DMS79 (cell line): ENCODE results near the gene CHCHD6.

ENCODE experiments used
- DNase-seq: peaks from one replicate; lab custom pipeline; 2025; lab: John Stamatoyannopoulos, UW

CHCHD6 gene

GRCh38 chr3:126922466-126922865 lies 218.4 kb downstream of the CHCHD6 start:
- no peak for DNase-seq

DNA sequence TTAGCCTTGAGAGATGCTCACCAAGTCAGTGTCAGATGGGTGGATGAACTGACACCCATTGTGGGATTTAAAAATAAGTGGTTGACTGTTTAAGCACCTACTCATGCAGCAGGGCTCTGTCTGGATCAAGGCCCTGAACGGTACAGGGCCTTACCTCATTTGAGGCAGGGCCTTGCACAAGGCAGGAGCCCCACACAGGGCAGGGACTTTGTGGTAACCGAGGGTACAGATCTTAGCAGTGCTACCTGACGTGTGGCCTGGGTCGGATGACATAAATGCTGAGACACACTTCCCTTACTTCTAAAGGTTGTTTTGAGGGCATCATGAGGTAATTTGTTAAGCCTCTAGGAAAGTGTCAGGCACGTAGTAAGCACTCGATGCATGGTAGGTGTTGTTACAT lies 219.4 kb downstream of the CHCHD6 start:
- no peak for DNase-seq

DNA sequence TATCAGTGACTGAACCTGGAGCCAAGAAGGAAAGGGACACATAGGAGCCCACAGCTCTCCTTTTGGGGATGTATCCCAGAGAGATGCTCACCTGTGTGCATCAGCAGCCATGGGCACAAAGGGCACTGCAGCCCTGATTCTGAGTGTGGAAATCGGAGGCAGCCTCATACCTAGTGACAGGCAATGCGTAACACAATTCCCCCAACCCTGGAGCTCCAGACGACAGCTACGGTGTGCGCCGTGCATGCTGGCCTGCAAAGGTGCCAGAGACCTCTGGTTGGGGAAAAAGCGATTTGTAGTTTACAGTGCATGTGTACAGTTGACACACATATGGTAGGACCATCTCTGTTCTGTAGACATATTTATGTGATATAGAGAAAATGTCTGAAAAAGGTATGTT lies 219.9 kb downstream of the CHCHD6 start:
- DNase-seq = no peak

DNA sequence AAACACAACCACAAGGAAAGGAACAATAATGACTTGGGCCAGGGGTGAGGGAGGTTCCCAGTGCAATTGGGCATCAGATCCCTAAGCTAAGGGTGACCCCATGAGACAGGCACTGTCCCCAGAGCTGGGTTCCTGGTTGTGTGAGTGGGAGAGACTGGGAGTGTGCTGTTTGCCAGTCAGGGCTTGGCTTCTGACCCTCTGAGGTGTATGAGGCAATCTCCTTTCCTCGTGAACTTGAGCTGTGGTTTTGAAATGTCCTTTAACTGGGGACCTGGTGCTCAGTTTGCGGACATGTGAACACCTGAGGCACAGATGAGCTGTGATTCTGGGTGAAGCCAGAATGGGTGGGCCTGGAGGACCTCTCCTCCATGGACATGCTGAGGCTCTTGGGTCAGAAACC lies 220.4 kb downstream of the CHCHD6 start:
- DNase-seq = no peak

DNA sequence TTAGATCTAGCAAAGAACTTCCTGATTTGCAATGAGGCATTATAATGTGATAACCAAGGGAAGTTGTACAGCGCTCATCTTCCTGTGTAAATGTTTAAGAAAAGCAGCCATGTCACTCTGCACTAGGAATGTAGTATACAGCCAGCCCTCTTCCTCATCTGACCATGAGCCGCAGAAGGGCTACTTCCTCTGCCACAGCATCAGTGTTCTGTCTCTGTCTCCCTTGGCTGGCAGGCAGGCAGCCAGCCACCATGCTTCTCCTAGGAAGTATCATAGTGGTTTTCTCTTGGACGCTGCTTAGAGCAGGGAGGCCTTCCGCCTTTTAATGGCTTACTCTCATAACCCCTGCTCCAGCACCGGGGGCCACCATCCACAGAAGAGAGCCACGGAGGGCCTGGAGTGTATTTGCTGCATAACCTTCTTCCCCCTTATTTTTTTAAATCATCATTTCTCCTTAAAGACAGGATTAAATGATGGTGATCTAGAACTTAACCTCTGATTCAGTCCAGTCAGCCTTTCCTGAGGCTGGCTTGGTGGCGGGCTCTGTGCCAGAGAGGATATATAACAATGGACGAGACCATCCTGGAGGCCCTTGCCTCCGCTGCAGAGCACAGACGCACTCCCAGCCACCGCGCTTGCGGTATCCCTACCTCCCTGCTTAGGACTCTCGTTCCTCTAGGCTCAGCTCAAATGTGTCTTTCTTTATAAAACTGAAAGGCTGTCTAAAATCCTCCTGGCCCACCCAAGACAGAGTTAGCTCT lies 221.6 kb downstream of the CHCHD6 start:
- no peak for DNase-seq

DNA sequence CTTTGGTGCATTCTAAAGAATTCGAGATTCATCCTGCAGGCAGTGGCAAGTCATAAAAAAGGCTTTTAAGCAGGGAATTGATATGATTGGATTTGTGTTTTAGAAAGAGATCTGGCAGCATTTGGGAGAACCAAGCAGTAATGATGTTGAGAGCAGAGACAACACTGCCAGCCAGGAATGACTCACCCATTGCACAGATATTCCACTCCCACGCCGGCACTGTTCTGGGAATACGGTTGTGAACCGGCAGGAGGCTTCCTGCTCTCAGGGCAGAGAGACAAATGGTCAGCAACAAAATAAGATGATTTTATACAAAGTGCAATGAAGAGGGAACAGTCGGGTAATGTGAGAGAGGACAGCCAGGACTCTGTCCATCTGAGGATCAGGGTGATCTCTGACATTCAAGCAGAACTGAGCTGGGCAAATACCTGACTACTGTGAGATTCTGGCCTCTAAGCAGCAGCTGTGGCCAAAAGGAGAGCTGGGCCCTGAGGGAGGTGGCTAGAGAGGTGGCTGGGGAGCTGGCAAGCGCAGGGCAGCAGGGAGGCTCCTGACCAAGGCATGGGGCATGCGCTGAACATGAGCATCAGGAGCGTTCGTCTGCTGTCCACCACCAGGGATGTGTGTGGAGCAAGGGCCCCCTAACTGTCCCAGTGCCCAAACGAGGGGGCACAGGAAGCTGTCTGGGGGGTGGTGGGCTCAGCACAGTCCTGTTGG lies 222.8 kb downstream of the CHCHD6 start:
- no peak for DNase-seq

- DNase-seq = peak; percentile 3
Measured at GRCh38 chr3:126927401-126927750, 223.3 kb downstream of the CHCHD6 start.

DNA sequence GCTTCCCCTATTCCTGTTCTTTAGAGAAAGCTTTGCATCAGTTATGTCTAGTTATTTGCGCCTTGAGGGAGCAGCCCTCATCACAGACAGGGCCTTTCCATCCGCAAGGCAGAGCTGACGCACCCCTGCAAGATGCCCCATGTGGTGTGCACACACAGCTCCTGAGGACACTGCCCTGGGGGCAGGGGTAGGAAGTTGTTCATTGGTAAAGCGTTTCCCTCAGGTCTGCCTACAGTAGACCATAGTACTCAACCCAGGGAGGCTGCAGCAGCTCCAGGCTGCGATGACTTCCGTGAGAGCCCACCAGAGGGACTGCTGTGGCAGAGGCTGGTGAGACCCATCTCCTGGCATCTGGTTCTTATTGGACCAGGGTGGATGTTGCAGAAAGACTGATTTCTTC lies 223.8 kb downstream of the CHCHD6 start:
- no peak for DNase-seq

DNA sequence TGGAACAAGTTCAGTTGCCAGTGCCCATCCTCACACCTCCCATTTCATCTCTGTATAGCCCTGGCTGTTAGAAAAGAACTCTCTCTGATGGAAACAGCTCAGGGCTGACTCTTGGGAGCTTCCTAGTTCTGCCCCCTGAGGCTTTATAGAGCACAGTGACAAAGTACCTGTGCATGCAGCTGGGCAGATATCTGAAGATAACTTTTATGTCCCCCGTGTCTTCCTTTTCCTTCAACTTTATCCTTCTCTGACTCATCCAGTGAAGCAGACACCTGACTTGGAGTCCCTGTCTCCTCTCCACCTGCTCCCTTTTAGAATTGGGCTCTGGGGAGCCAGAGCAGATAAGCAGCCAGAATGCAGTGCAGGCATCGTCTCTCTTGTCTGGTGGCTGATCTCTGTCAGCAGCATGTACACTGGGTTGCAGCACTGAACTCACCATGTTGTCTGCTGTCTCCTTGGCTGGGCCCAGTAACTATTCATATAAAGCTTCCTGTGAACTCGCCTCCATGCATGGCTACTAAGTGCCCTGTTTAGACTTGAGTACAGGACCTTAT lies 225.0 kb downstream of the CHCHD6 start:
- DNase-seq = no peak

DNA sequence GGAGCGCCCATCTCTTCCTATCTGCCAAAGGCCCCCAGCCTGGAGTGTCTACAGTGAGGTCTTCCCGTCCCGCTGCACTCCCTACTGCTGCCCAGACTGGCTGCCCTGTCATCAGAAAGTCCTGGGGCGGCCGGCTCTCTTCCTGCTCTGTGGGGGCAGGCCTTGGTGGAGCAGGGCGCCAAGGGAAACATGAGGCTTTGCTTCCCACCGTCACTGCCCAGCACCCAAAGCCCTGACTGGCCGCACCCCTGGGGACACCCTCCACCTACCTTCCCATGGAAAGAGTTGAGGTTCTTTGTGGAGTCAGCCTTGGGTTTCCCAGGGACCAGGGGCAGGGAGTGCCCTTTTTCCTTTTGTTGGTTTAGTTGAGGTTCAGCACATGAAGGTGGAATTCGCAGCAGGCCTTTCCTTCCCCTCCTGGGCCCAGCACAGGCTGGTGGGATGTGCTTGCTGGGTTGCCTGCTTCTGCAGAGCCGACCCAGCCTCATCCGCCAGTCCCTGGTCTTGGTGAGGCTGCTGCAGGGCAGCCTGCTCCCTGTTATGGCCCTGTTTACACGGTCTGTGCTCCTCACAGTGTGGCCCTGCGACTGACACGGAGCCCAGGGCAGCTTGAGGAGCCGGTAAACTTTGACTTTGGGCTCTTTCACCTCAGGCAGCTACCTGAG lies 227.0 kb downstream of the CHCHD6 start:
- no peak for DNase-seq

GRCh38 chr3:126931806-126932187 lies 227.8 kb downstream of the CHCHD6 start:
- no peak for DNase-seq

GRCh38 chr3:126932188-126932931 lies 228.3 kb downstream of the CHCHD6 start:
- no peak for DNase-seq

- DNase-seq = no peak
Measured at GRCh38 chr3:126934031-126934531, 230.0 kb downstream of the CHCHD6 start.

DNA sequence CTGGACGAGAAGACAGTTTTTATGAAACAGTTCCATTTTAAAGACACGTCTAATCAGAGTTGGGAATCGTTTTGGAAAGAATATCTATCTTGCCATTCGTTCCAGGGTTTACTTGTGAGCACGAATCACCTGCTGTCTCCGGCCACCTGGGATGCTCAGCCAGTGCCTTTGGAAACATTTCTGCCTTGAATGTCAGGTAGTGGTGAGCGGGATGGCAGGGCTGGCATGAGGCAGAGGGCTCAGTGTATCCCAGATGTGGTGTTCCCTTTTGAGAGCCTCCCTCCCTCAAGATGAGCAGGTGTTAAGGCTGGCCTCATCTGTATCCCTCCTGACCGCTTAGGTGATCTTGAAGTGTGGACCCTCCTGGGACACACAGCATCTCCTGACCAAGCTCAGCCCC lies 231.0 kb downstream of the CHCHD6 start:
- DNase-seq = no peak

DNA sequence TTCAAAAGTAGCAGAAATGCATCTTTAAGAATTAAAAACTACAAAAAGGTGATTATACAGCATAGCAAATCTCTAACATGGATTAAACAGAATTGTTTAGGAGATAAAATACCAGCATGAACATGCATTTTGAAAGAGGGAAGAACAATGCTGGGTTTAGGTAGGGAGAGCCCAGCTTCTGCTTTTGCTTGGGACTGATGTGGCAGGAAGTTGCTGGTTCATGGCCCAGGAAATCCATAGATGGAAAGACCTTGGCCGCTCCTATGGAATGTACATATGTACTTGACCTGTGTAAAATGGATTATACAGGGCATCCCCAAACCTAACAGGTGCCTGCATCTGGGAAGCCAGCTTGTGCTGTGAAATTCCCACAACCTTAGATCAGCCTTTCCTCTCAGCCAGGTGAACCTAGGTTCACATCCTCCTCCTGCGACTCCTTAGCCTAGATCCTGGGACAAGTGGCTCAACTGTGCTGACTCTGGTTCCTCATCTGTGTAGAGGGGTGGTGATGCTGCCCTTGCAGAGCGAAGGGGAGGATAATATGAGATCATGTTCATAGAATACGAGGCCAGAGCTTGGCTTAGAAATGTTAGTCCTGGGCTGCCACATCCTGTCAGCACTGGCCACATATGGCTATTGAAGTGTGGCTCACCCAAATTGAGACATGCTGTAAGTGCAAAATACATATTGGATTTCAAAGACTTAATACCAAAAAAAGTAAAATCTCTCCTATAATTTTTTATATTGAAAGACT lies 231.9 kb downstream of the CHCHD6 start:
- DNase-seq = no peak

DNA sequence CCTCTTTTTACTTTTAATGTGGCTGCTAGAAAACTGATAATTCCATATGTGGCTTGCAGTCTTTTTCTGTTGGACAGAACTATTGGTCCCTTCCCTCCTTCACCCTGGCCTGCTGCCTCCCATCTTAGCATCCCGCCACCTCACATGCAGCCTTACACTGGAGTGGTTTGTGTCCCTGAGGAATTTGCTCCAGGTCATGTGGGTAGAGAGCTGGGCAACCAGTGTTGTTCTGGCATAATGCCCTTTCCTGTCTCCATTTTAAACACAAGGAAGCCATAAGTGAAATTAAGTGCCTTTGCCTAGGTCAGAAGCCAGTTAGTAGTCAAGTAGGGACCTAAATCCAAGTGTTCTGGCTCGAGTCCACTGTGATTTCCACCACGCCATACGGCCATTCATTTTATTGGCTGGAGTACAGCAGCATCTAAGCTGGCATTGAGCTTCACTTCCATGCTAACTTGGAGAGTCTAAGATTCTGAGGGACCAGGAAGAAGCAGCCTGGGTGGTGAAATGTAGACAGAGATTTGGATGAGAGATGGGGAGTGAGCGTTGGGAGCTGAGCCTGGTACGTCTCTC lies 232.9 kb downstream of the CHCHD6 start:
- peak; percentile 58 for DNase-seq

- no peak for DNase-seq
Measured at GRCh38 chr3:126937533-126937932, 233.5 kb downstream of the CHCHD6 start.

GRCh38 chr3:126937973-126938372 lies 233.9 kb downstream of the CHCHD6 start:
- DNase-seq = peak; percentile 11

GRCh38 chr3:126938520-126939337 lies 234.7 kb downstream of the CHCHD6 start:
- DNase-seq = no peak

DNA sequence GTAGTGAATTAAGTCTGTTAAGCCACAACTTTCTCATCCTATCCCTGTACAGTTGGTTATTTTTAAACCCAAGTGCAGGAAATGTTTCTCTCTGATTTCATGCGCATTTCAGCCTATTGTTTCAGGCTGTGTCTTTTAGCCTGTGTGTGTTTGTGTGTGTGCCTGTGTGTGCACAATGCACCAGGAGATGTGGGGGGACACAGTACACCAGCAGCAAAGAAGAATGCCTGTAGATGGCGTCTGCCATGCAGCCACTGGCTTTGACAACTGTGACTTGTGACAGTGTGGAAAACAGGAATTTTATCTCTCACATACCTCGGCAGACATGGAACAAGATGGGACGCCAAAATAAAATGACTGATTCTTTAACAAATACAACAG lies 235.3 kb downstream of the CHCHD6 start:
- DNase-seq = no peak
